HG03139 (cell line): ENCODE results near the gene HEATR5B.

ENCODE experiments used
- ATAC-seq: cut with Tn5 transposase; IDR thresholded peaks from one replicate; pipeline ENCODE4 v1.9.1; 2021; ENCODE audit not compliant: unreplicated experiment

The HEATR5B gene

GRCh38 chr2:37083873-37084794 is at the start of gene HEATR5B, which contains the start of gene GPATCH11:
Gene HEATR5B (minus strand): TSS chr2:37084372. CDS start chr2:37083414, 958 bp downstream.
Gene GPATCH11 (plus strand): TSS chr2:37084518. CDS start chr2:37088382, 3,864 bp downstream.
- ATAC-seq, result peak; percentile 82

GRCh38 chr2:37132914-37133313 is 48.7 kb upstream of the HEATR5B start:
- ATAC-seq, result no peak

GRCh38 chr2:37125416-37125815 is 41.2 kb upstream of the HEATR5B start:
- ATAC-seq, result no peak

- ATAC-seq, result no peak
Measured at GRCh38 chr2:37119157-37119556, 35.0 kb upstream of the HEATR5B start.

- no peak for ATAC-seq
Measured at GRCh38 chr2:37117566-37117965, 33.4 kb upstream of the HEATR5B start.

GRCh38 chr2:37111958-37112357 is 27.8 kb upstream of the HEATR5B start:
- ATAC-seq, result no peak

- no peak for ATAC-seq
Measured at GRCh38 chr2:37110306-37111212, 26.4 kb upstream of the HEATR5B start.

- no peak for ATAC-seq
Measured at GRCh38 chr2:37109523-37109922, 25.4 kb upstream of the HEATR5B start.

- no peak for ATAC-seq
Measured at GRCh38 chr2:37105150-37105549, 21.0 kb upstream of the HEATR5B start.

GRCh38 chr2:37104178-37104577 is 20.0 kb upstream of the HEATR5B start:
- no peak for ATAC-seq

GRCh38 chr2:37102588-37102987 is 18.4 kb upstream of the HEATR5B start:
- ATAC-seq, result no peak

- no peak for ATAC-seq
Measured at GRCh38 chr2:37100054-37100453, 15.9 kb upstream of the HEATR5B start.

GRCh38 chr2:37098416-37099118 is 14.4 kb upstream of the HEATR5B start:
- ATAC-seq, result no peak

GRCh38 chr2:37096568-37096967 is 12.4 kb upstream of the HEATR5B start:
- ATAC-seq, result no peak

- ATAC-seq, result no peak
Measured at GRCh38 chr2:37091873-37092272, 7.7 kb upstream of the HEATR5B start.

GRCh38 chr2:37090019-37090477 is 5.9 kb upstream of the HEATR5B start:
- ATAC-seq, result peak; percentile 79

GRCh38 chr2:37085731-37086147 is 1.6 kb upstream of the HEATR5B start:
- ATAC-seq, result no peak

- no peak for ATAC-seq
Measured at GRCh38 chr2:37084797-37085196, 625 bp upstream of the HEATR5B start.

GRCh38 chr2:37080689-37081088 is 3.5 kb downstream of the HEATR5B start:
- ATAC-seq, result no peak

GRCh38 chr2:37080266-37080665 is 3.9 kb downstream of the HEATR5B start:
- ATAC-seq, result no peak

- no peak for ATAC-seq
Measured at GRCh38 chr2:37070931-37071330, 13.2 kb downstream of the HEATR5B start.
